ENCODE measurements around the gene LRRC74A.

DNA sequence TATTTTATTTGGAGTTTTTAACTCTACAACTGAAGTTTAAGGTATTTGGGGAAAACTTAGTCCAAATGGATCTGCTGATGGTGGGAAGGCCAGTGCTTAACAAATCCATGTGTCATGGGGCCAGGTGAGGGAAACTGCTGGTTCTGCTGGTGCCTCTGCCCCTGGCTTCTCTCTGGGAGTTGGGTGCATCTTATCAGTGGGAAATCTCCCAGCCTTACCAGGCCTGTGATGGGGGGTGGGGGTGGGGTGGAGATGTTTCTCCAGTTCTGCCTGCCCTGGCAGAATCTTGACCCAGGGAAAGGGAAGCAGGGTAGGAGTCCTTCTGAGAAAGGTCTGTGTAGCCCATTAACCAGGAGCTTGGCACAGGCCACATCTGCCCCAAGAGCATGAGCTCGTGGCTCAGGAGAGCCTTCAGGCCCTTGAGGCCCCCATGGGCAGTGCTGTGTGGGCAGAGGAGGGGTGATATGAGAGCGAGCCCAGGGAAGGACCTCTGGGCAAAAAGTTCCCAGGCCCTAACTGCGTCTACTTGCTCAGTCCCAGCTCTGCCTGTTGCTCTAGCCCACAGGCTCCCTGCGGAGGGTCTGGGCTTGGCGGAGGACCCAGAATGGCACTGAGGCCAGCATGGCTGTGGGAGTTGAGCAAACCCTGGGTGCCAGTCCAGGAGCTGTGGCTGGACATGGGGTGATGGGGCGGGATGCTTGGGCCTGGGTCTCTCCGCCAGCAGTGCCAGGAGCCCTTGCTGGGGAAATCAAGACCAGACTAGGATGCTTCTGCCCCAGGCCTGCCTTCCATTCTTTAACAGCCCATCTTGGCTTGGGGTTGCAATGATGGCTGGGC is 46.8 kb upstream of the LRRC74A start:
- TF ChIP-seq, protein P1, sequence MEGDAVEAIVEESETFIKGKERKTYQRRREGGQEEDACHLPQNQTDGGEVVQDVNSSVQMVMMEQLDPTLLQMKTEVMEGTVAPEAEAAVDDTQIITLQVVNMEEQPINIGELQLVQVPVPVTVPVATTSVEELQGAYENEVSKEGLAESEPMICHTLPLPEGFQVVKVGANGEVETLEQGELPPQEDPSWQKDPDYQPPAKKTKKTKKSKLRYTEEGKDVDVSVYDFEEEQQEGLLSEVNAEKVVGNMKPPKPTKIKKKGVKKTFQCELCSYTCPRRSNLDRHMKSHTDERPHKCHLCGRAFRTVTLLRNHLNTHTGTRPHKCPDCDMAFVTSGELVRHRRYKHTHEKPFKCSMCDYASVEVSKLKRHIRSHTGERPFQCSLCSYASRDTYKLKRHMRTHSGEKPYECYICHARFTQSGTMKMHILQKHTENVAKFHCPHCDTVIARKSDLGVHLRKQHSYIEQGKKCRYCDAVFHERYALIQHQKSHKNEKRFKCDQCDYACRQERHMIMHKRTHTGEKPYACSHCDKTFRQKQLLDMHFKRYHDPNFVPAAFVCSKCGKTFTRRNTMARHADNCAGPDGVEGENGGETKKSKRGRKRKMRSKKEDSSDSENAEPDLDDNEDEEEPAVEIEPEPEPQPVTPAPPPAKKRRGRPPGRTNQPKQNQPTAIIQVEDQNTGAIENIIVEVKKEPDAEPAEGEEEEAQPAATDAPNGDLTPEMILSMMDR (IDR thresholded peaks at IDR 0.05), result no peak
- TF ChIP-seq POLR2A (IDR thresholded peaks at IDR 0.05), result no peak
- TF ChIP-seq EP300 (IDR thresholded peaks at IDR 0.05), result no peak

Measured in ovary (tissue), 3 donors.